Skin epidermis (tissue), 12 donors: ENCODE data around the gene TMA7B.

Source experiments
- H3K27ac ChIP-seq, 21 experiments: fragments of 200-600 bp; sonication (generic) in 11 of 21; one replicate each; pipeline ENCODE4 v1.5.0; 2020; ENCODE audit warnings: mild to moderate bottlenecking in 3 of 21, inconsistent platforms in 2 of 21, moderate library complexity in 2 of 21
- H3K4me3 ChIP-seq, 7 experiments: fragments of 200-600 bp; sonication (generic) in 2 of 7; one replicate each; pipeline ENCODE4 v1.5.0; 2020; ENCODE audit warnings: inconsistent platforms in 2 of 7, mild to moderate bottlenecking in 2 of 7, moderate library complexity in 1 of 7

TMA7B gene

DNA sequence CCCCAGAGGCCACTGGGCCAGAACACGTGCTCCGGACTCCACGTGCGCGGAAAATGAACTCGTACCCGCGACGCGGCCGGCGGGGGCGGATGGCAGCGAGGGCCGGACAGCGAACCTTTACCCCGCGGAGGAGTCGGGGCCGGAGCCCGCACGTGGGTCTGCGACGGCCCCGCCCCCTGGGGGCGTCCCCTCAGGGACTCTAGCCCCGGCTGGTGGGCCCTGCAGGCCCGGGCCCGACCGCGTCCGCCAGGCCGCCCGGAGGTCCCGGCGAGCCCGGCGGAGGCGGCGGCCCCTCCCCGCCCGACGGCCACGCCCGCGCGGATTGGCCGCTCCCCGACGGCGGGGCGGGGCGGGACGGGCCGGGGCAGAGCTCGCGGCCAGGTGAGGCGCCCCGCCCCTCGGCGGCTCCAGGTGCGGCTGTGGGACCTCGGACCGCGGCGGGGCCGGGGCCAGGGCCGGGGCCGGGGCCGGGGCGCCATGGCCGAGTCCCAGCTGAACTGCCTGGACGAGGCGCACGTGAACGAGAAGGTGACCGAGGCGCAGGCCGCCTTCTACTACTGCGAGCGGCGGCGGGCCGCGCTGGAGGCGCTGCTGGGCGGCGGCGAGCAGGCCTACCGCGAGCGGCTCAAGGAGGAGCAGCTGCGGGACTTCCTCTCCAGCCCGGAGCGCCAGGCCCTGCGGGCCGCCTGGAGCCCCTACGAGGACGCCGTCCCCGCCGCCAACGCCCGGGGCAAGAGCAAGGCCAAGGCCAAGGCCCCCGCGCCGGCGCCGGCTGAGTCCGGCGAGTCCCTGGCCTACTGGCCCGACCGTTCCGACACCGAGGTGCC, 34.6 kb downstream of the TMA7B start, which contains the start of gene FAM83F:
Gene FAM83F, plus strand, starts transcription at position 389 of the 827 bp plus-strand sequence. Its CDS starts 89 bp downstream, at position 478.
- H3K4me3 ChIP-seq: peak within 1 kb of the TSS; percentile 29 to 71 (median 48)
- peak within 1 kb of the TSS; percentile 48 to 96 (median 86) for H3K27ac ChIP-seq

DNA sequence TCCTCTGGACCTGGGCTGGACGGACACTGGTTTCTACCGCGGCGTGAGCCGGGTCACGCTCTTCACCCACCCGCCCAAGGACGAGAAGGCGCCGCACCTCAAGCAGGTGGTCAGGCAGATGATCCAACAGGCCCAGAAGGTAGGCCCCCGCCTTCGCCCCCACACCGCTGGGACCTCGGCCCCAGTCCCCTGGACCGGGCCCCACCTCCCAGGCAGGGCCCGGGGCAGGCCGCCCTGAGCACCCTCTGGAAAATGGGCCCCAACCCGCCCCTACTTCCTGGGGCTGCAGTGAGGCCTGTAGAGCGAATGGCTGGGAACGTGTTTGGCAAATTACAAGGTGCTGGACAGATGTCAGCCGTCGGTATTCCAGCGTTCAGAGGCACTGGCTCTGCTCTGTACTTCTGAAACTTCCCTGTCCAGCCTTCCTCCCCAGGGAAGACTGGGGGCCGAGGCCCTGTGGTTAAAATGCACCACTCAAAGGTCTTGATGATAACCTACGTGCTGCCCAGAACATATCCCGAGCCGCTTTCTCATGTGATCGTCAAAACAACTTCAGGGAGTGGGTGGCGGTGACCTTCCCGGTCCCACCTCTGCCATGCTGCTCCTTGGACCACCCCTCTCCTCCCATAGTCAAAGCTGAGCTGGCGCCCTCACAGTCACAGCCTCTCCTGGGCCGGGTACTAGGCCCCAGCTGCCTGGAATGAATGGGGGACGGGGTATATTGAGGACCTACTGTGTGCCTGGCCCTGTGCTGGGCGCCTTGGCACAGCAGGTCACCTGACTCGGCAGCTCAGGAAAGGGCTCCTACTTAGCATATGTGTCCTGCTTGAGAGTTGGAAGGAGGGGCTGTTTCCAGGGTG, 35.4 kb downstream of the TMA7B start:
- Histone ChIP-seq H3K4me3 (peak overlapping the region; percentile 29 to 71 (median 48)), H3K27ac (peak overlapping the region; percentile 48 to 96 (median 86))

DNA sequence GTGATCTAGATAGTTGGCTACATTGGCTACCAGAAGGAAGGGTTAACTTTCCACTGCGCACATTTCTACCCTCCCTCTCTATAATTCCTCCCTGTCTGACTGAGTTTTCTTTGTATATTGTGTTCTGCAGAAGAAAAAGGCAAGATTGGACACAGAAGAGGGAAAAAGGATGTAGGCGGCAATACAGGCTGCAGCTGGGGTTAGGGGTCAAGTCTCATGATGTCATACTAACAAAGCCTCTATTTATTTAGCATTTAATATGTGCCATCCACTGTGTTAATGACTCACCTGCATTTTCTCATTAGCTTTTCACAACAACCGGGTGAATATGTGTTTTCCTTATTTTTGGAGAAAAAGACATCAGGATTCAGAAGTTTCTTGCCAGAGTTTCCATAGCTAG, 36.5 kb downstream of the TMA7B start:
- H3K4me3 ChIP-seq: peak overlapping the region in 4 of 7 experiments; percentile 38 to 71 (median 49)

DNA sequence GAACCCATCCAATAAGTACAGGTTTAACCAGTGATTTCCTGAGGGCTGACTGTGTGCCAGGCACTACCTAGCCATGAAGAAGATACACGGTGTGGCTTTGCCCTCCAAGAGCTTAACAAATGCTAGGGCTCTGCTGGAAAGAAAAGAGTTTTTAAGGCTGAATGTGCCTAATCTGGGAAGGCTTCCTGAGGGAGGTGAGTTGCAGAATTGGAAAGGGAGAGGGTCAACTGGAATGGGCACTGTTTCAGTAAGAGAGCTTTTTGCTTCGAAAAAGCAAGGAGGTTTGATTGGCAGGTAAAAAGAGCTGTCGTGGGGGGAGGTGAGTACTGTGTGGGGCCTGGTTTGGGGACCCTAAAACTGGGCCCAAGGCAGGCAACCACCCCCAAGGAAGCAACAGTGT, 37.2 kb downstream of the TMA7B start:
- Histone ChIP-seq H3K27ac (peak overlapping the region in 5 of 21 experiments; percentile 3 to 50 (median 35)), H3K4me3 (peak overlapping the region in 1 of 7 experiments; percentile 71)

More for the DNA sequence above, 36.5 kb downstream of the TMA7B start:
- peak overlapping the region in 5 of 21 experiments; percentile 19 to 89 (median 35) for H3K27ac ChIP-seq

DNA sequence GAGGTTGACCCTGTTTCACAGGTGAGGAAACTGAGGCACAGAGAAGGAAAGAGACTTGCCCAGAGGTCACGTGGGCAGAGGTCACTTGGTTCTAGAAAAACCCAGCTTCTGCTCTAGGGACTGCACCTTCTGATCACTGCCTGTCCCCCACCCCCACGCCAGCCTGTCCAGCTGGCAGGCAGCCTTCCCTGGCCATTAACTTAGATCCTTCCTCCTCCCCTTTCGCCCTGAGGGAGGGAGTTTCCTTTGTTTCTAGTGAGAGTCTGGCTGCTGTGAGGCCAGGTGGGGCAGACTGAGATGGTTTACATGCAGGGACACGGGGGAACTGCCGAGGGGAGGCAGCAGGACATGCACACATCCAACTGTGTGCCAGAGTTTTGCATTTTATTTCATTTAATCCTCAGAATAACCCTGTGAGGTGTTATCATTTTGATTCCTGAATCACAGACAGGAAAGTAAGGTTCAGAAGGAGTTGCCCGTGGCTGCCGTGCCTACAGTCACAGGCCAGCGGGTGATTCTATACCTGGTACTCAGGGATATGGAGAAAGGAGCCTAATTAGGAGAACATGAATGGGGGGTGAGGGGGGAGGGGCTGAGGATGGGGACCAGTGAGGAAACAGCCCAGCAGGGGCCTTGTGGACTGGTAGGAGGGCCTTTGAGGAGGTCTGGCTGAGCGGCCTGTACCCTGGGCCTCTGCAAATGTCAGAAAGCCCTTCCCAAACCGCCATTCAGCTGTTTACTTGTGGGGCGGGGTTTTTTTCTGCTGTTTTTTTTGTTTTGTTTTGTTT, 37.9 kb downstream of the TMA7B start:
- peak overlapping the region in 3 of 21 experiments; percentile 3 to 50 (median 41) for H3K27ac ChIP-seq
- H3K4me3 ChIP-seq: no peak overlapping the region

DNA sequence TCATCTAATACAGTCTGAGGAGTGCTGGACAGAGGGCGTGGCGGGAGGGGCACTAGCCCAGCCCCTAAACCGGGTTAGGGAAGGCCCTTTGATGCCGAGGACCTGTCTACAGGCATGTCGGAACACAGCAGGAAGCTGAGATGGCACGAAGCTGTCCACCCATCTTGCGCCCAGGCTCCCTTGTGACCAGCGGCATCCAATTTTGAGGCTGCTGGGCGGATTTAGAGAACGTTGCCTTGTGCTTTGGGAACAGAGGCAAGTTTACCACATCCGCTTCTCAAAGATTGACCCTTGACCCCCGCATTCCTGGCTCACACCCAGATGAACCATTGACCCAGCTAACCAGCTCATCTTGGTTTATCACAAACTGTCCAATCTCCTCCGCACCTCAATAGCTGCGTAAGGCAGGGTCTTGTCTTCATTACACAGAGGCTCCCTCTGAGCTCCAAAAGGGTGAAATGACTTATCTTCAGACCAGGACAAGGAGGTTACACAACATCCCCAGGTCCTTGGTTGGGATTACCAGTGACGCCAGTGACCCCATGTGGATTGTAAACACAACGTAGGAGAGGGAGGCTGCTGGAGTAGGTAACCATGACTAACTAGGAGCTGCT, 39.1 kb downstream of the TMA7B start:
- Histone ChIP-seq H3K4me3 (no peak overlapping the region), H3K27ac (peak overlapping the region in 2 of 21 experiments; percentile 26 to 34)

DNA sequence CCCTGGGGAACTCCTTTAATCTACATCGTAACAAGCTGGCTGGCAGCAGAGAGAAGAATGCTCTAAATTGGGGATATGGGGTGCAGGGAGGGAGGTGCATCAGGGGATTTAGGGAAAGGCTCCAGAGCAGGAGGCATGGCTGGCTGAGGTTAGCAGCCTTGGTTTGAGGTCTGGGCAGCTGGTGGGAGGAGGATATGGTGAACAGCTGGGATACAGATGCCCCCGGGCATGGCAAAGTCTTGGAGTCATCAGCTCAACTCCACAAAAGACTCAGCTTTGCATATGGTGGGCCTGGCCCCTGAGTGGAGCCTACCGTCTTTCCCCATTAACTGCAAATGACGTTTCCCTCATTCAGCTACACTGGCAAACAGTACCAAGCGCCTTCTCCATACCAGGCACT, 40.0 kb downstream of the TMA7B start:
- H3K4me3 ChIP-seq: no peak overlapping the region
- H3K27ac ChIP-seq: no peak overlapping the region

DNA sequence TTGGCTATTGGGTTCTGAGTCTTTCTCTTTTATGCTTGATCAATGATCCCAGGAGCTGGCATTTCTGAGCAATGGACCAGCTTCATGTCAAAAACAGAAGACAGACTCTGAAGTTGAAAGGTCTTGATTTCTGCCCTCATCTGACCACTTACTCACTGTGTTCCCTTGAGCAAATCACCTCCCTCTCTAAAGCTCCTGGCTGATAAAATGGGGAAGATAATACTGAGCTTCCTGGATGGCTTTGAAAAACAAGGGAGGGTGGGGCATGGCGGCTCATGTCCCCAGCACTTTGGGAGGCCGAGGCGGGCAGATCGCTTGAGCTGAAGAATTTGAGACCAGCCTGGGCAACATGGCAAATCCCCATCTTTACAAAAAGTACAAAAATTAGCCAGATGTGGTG, 40.9 kb downstream of the TMA7B start:
- Histone ChIP-seq H3K4me3 (peak overlapping the region in 1 of 7 experiments; percentile 0), H3K27ac (peak overlapping the region in 2 of 21 experiments; percentile 34 to 47)

DNA sequence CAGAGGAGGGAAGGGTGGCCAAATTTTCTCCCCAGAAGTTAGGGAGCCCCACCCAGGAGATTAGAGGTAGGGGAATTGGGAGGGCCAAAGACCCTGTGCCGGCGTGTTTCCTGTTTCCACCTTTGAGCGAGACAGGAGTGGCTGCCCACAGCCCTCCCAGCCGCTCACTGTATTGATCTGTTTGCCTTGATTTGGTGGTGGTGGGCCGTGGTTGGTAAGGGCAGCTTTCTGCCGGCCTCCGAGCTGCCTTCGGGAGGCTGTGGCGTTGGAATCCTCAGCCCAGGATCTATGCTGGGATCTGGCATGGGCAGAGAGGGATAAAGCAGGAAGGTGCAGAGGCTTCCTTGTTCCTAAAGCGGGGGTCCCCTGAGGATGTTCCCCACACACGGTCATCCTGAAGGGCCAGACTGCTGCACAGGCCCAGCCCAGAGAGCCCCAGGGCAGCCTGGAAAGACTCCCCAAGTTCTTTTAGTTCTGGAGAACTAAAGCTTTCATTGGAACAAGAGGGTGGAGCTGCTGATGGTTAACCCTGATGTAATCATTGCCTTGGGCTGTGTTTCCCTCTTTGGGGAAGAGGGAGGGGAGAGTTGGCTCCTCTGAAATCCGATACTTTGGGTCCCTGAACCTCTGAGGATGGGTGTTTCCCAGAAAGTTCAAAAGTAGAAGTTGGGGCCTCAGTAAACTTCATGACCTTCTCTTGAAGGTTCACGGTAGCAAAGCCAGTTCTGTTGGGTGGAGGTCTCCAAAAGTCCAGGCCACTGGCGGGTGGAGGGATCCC, 41.8 kb downstream of the TMA7B start:
- peak overlapping the region in 5 of 21 experiments; percentile 3 to 47 (median 26) for H3K27ac ChIP-seq

DNA sequence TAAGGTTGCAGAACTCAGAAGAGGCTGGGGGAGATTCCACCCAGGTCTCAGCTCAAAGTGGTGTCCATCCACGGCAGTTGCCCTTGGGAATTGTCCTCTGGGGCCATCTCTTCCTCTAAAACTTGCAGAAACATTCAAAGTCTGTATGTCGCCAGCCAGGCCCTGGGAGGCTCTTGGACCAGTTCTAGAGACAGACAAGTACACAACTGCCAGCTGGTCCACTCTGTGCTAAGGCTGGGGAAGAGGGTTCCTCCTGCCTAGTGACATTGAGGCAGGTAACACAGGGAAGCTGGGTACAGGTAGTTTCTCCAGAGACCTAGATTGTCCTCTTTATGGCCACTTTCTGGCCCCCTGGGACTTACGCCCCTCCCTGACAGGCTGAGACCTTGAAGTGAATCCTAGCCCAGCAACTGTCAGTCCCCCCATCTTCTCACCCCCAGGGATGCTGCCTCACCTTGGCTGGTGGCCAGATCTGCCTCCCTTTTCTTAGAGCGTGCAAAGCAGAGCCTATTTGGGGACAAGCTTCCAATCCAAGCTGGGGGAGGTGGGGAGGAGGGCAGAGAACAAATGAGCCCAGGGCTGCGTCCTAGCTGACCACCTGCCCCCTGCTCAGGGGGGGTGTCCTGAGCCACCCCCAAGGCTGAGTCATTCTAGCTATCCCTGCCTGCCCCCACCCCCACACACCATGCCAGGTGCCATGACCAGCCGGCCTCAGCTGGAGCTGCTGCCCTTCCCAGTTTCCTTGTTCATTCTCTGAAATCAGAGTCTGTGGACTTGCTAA, 42.9 kb downstream of the TMA7B start:
- H3K4me3 ChIP-seq: no peak overlapping the region
- H3K27ac ChIP-seq: peak overlapping the region in 1 of 21 experiments; percentile 0

More for the DNA sequence above, 41.8 kb downstream of the TMA7B start:
- H3K4me3 ChIP-seq: no peak overlapping the region

DNA sequence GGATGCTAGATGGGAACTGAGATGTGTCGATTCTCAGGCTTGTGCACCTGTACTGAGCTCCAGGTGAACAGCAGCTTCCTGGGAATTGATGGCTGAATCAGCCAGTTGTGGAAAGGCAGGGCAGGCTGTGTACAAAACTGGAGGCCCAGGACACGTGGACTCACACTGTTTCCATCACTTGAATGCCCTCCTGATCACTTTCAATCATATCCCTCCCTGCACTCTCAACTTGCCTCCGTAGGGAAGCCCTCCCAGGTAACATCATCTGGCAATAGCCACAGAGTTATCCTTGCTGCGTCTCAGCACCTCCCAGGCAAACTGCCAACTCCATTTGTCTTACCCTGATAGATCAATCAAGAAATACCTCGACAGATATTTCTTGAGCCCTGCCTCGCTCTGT, 44.6 kb downstream of the TMA7B start:
- Histone ChIP-seq H3K27ac (peak overlapping the region in 1 of 21 experiments; percentile 65), H3K4me3 (no peak overlapping the region)

DNA sequence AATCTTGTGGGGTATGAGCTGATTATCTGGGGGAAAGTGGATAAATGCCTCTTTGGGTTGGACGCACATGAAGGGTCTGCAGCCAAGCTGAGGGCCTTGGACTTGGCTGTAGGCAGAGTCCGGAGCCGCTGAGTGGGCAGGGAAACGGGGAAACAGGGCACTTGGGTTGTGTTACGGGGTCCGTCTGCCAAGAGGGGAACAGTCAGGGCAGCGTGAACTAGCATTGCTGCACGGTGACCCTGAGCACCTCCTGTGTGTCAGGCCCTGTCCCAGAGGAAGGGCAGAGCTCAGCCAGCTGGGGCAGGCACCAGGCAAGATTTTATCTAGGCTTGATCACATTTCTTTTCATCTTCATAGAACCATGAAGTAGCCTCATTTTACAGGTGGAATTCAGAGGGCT, 46.4 kb downstream of the TMA7B start:
- Histone ChIP-seq H3K27ac (no peak overlapping the region), H3K4me3 (no peak overlapping the region)

DNA sequence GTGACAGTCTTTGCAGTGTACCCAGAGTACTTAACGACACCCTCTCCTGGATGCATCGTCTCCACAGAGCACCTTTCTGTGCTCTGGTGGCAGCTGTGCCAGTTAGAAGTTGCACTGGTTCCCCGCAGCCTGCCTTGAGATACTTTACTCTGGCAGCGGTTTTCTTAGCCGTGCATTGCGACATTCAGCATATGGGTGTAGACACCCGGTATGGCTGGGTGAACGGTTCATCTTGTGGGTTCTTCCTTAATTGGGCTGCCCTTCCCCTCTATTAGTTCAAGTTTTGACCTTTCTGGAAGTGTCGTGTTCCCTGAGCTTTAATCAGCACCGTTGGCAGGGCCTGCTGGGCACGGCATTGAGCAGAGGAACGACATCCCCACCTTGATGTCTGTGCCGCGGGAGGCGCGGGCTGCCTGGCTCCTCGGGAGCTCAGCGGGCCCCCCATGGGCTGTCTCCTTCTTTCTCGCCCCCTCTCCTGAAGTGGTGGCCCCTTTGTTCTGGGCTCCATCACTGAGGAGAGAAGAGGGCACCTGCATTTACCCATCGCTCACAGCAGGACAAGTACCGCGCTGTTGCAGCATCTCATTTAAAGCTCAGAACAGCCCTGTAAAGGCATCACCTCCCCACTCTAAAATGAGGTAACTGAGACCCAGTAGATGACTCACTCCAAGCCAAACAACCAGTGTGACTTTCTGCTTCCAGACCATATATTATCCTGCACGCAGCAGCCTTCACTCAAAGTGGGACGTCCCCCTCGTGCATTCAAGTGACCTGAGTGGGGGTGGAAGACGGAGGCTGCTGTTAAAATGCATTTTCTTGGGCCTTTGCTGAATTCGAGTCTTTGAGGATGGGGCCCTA, 47.9 kb downstream of the TMA7B start:
- Histone ChIP-seq H3K27ac (no peak overlapping the region), H3K4me3 (no peak overlapping the region)

DNA sequence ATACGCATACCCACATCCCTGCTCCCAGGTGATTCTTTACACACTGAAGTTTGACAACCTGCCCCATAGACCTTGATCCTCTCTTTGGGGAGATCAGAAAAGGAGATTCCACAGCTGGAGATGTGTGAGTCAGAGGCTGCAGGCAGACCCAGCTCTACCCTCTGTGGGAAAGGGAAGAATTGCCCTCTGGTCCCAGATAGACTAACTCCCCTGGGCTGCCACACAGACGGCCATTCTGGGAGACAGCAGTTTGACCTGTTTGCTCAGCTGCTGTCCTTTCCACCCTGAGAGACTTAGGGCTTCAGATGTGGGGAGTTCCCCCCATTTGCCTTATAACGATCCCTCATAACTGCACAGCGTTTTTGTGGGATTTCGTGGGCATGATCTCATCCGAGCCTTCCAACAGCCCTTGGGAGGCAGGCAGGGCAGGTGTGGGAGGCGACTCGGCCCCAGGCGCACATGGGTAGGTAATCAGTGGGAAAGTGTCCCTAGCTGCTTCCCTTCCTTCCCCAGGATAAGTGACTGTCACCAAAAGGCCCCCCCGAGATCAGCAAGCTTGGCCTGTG, 48.6 kb downstream of the TMA7B start:
- H3K27ac ChIP-seq: peak overlapping the region in 2 of 21 experiments; percentile 7 to 36
- H3K4me3 ChIP-seq: no peak overlapping the region

DNA sequence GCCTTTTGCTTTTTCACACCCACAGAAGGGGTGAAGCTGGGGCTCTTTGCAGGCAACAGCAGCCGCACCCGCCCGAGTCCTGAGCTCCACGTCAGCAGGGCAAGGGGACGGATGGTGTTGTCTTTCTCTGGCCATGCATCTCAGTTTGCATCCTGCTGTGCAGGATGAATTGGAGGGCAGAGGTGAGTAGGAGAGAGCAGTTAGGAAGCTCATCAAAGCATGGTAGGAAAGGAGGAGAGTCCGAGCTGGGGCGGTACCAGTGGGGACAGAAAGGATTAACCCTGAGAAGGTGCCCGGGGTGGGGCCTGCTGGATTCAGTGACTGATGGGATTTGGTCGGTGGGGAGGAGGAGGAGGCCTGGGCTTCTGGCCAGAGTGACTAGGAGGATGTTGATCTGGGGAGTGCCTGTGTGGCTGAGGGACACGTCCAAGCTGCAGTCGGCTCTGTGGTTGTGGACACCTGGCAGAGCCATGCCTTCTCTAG, 49.1 kb downstream of the TMA7B start:
- no peak overlapping the region for H3K4me3 ChIP-seq
- peak overlapping the region in 2 of 21 experiments; percentile 7 to 36 for H3K27ac ChIP-seq
